ENCODE results near the gene SYPL1. TPM values are rescaled to one million over a fixed set of nuclear protein-coding genes. Genes with fewer than 3 reads are reported as not detected.

SYPL1 gene
- total RNA-seq, 6 donors from 2014 or later = 24.1 to 100.0 (median 71.7) TPM

DNA sequence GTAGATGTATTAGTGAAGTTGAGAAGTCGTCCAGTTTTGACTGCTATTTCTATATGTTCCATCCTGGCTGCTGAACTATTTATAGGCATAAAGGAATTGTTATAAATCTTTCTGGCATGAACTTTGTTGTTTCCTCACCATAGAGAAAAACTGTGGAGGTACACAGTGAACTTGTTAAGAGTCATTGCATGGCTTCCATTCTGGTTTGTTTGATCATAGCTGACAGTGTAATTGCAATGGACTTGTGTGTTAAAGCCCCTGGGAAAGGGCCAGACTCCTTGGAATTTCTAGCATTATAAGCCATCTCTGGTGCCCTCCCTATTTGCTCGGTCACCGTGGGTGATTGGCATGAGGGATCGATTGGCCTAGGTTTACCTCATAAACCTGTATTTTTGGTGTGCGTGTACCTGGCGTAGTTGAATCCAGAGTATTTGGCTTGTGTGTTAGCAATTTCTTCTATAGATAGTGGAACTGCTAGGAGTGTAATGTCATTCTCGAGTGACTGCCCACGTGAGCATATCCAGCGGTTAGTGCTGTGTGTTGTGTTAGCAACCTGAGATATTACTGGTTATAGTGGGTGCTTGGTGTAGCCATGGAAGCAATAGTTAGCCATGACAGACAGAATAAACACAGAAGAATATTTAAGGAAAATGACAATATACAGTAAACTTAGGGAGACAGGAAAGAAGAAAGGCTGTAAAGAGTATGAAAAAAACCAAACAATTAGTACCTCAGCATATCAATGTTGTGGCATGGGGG lies 5.9 kb upstream of the SYPL1 start:
- 81 to 90% methylated on average over 9 of the region's 9 CpGs for WGBS, 2 donors
- DNase-seq = no peak
- H3K4me3 ChIP-seq = no peak overlapping the region

DNA sequence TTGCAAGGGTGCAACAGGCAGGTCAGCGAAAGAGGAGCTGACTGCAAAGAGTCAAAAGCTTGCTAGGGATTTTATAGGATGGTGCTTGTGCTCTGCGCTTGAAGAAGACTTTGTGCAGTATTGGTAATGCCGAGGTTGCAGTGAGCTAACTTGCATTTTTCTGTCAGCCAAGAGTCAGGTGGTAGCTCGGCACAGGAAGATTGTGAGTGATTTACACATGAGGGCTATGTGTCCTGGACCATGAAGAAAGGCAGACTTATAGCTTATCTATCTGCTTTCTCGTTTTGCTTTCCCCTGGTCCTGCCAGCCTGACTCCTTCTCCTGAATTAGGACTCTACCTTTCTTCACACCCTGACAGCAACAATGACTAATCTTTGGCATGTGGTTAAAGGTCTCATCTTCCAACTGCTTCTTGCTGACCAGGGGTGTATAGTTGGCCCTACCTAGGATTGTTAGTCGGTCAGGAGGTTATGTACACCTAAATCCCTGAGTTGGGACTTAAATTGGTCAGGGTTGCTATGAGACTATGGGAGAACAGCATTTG lies 4.1 kb upstream of the SYPL1 start:
- Histone ChIP-seq H3K27me3 (no peaks in the 10 kb centered on the region), H3K27ac (no peak overlapping the region), H3K36me3 (no peaks in the 10 kb centered on the region), H3K4me3 (no peak overlapping the region), H3K4me1 (peaks cover 0 to 9% (median 4%) of the 10 kb centered on the region in 4 donors), H3K9me3 (no peaks in the 10 kb centered on the region)
- DNase-seq (no peak), ATAC-seq (ENCODE audit: low FRiP score in 2 of 2) (no peak)
- TF ChIP-seq, protein P1, sequence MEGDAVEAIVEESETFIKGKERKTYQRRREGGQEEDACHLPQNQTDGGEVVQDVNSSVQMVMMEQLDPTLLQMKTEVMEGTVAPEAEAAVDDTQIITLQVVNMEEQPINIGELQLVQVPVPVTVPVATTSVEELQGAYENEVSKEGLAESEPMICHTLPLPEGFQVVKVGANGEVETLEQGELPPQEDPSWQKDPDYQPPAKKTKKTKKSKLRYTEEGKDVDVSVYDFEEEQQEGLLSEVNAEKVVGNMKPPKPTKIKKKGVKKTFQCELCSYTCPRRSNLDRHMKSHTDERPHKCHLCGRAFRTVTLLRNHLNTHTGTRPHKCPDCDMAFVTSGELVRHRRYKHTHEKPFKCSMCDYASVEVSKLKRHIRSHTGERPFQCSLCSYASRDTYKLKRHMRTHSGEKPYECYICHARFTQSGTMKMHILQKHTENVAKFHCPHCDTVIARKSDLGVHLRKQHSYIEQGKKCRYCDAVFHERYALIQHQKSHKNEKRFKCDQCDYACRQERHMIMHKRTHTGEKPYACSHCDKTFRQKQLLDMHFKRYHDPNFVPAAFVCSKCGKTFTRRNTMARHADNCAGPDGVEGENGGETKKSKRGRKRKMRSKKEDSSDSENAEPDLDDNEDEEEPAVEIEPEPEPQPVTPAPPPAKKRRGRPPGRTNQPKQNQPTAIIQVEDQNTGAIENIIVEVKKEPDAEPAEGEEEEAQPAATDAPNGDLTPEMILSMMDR (IDR thresholded peaks at IDR 0.05) = no peak
- TF ChIP-seq EP300 (IDR thresholded peaks at IDR 0.05) = no peak
- no peak for TF ChIP-seq POLR2AphosphoS5 (IDR thresholded peaks at IDR 0.05)
- TF ChIP-seq POLR2A (IDR thresholded peaks at IDR 0.05) = no peak
- 75 to 81% methylated on average over 6 of the region's 6 CpGs for WGBS, 2 donors

More for the DNA sequence above, 5.9 kb upstream of the SYPL1 start:
- no peak for ATAC-seq (ENCODE audit: low FRiP score in 2 of 2)
- no peaks in the 10 kb centered on the region for H3K36me3 ChIP-seq
- peaks cover 0 to 3% (median under 1%) of the 10 kb centered on the region in 4 donors for H3K4me1 ChIP-seq
- no peaks in the 10 kb centered on the region for H3K9me3 ChIP-seq
- TF ChIP-seq POLR2A (IDR thresholded peaks at IDR 0.05) = no peak
- TF ChIP-seq, protein P1 (IDR thresholded peaks at IDR 0.05) = no peak
- no peak for TF ChIP-seq POLR2AphosphoS5 (IDR thresholded peaks at IDR 0.05)
- TF ChIP-seq EP300 (IDR thresholded peaks at IDR 0.05) = no peak
- no peaks in the 10 kb centered on the region for H3K27me3 ChIP-seq
- H3K27ac ChIP-seq = no peak overlapping the region

DNA sequence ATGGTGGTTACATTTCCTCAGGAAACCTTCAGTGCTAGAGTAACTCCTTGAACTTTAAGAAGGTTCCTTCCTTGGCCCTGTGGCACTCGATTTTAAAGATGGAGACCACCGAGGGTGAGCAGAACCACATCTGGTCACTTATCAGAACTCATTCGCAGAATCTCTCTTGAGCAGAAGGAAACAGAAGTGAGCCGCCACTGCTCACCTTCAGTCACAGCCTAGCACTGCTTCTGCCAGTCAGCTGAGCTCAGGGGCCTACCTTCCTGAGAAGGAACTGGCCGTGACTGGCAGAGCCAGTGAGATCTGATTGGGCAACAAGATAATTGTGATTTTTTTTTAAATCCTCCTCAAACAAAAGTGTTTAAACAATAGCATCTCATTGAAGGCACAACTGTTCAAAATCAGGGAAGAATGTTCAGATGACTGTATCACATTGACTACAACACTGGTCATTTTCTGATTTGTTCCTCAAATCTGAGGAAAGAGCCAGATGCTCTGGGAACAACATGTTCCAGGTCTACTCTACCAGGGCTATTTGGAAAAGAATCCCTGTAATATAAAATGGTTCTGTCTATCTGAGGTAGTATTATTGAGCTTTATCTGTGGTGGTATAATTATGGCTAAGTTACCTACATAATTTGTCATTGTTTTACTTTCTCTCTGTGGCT lies 2.7 kb upstream of the SYPL1 start:
- Histone ChIP-seq H3K36me3 (no peaks in the 10 kb centered on the region), H3K27me3 (no peaks in the 10 kb centered on the region), H3K27ac (no peak overlapping the region), H3K4me3 (no peak overlapping the region), H3K4me1 (peaks cover 7 to 16% (median 12%) of the 10 kb centered on the region in 4 donors), H3K9me3 (no peaks in the 10 kb centered on the region)
- WGBS, 2 donors = 46 to 71% methylated on average over 5 of the region's 5 CpGs
- no peak for ATAC-seq (ENCODE audit: low FRiP score in 2 of 2)
- no peak for DNase-seq
- TF ChIP-seq, protein P1 (IDR thresholded peaks at IDR 0.05) = no peak
- TF ChIP-seq EP300 (IDR thresholded peaks at IDR 0.05) (no peak), POLR2A (IDR thresholded peaks at IDR 0.05) (no peak), POLR2AphosphoS5 (IDR thresholded peaks at IDR 0.05) (no peak)

DNA sequence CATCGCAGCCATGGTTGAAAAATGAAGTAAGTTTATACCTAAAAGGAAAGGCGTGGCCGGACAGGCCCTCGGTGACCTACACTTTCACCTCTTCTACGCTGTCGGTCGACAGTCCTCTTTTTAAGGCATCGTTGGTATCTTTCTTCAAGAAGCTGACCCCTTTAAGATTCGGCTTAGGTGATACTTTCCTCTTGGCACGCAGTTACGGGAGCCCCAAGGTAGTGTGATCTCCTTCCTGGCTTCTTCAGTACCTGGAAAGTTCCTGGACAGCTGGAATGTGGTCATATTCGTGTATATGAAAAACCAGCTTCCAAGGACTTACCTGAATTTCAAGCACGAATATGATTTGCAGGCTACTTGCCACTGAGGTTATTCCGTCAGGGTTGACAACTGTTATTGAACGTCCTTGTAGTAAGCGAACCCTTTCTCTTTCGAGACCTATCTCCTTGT lies 885 bp upstream of the SYPL1 start:
- DNase-seq = no peak
- no peak for ATAC-seq (ENCODE audit: low FRiP score in 2 of 2)
- Histone ChIP-seq H3K27ac (peak overlapping the region; percentile 97 to 99 (median 98)), H3K4me3 (peak overlapping the region in 3 of 4 donors; percentile 60 to 84 (median 67)), H3K4me1 (peaks cover 16 to 28% (median 27%) of the 10 kb centered on the region in 4 donors), H3K27me3 (no peaks in the 10 kb centered on the region), H3K36me3 (no peaks in the 10 kb centered on the region), H3K9me3 (no peaks in the 10 kb centered on the region)
- WGBS, 2 donors = 88 to 89% methylated on average over 17 of the region's 17 CpGs
- TF ChIP-seq POLR2AphosphoS5 (IDR thresholded peaks at IDR 0.05) = no peak
- TF ChIP-seq, protein P1 (IDR thresholded peaks at IDR 0.05) = no peak
- TF ChIP-seq EP300 (IDR thresholded peaks at IDR 0.05) = no peak
- no peak for TF ChIP-seq POLR2A (IDR thresholded peaks at IDR 0.05)

Data from upper lobe of left lung (tissue), 6 donors.